A549 (cell line): ENCODE results near the gene CCDC63. TPM values are rescaled to one million over a fixed set of nuclear protein-coding genes. Genes with fewer than 3 reads are reported as not detected.

Source experiments
- ATAC-seq, 2 experiments: fragments of 200-7000 bp in 1 of 2; fragments of >200 bp in 1 of 2; cut with Nextera tagmentation in 1 of 2; cut with Tn5 transposase in 1 of 2; 3 replicates each; pipeline versions ENCODE4 v1.8.0 to v1.9.1; 2018 to 2020; ENCODE audit warnings: mild to moderate bottlenecking in 1 of 2, moderate library complexity in 1 of 2
- CTCF ChIA-PET: fragments of 300-600 bp; sonication (Branson Sonifier 250); formaldehyde crosslinking; extraction: SDS; loops from one replicate; lab custom pipeline; 2021; ENCODE audit warnings: antibody characterized with exemption, inconsistent platforms; lab: Yijun Ruan, JAX
- POLR2A ChIA-PET: fragments of 350-600 bp; formaldehyde crosslinking; extraction: SDS; loops from one replicate; lab custom pipeline; 2021; ENCODE audit warnings: antibody characterized with exemption, inconsistent platforms; lab: Yijun Ruan, JAX
- DNase-seq, 2 experiments: peaks; one replicate each; pipeline versions ENCODE4 v3.0.0 to v3.0.0-alpha.2; 2011 to 2016; ENCODE audit warnings: low read depth in 1 of 2, low spot score in 1 of 2
- FAIRE-seq: peaks from 2 replicates; lab custom pipeline; 2011; peaks lifted over from hg19 to GRCh38; lab: Jason Lieb, UNC
- H3K27ac ChIP-seq, 2 experiments: fragments of >200 bp; sonication (Bioruptor Twin); formaldehyde crosslinking; 3 replicates each; pipeline ENCODE4 v1.5.1; 2016 to 2017
- H3K4me1 ChIP-seq: fragments of >200 bp; sonication (Bioruptor Twin); formaldehyde crosslinking; 3 replicates; pipeline ENCODE4 v1.6.1; 2016
- H3K4me2 ChIP-seq: fragments of >200 bp; sonication (Bioruptor Twin); formaldehyde crosslinking; 3 replicates; pipeline ENCODE4 v1.6.1; 2016
- H3K4me3 ChIP-seq: fragments of >200 bp; sonication (Bioruptor Twin); formaldehyde crosslinking; 3 replicates; pipeline ENCODE4 v1.5.1; 2016
- H3K9me3 ChIP-seq: fragments of >200 bp; sonication (Bioruptor Twin); formaldehyde crosslinking; 3 replicates; pipeline ENCODE4 v1.6.1; 2016
- BCL3 ChIP-seq: fragments of >200 bp; sonication (Bioruptor Twin); formaldehyde crosslinking; IDR thresholded peaks from 3 replicates; pipeline ENCODE4 v1.6.1; 2016
- CBX8 ChIP-seq: fragments of 200-600 bp; sonication (generic); IDR thresholded peaks from 2 replicates; pipeline ENCODE4 v1.6.1; 2016
- CTCF ChIP-seq: fragments of >200 bp; sonication (Bioruptor Twin); formaldehyde crosslinking; IDR thresholded peaks from 3 replicates; pipeline ENCODE4 v1.5.1; 2016
- EHMT2 ChIP-seq: fragments of 200-600 bp; sonication (generic); IDR thresholded peaks from 2 replicates; pipeline ENCODE4 v1.6.1; 2016; ENCODE audit warnings: antibody characterized with exemption, low read depth, mild to moderate bottlenecking, moderate library complexity
- EP300 ChIP-seq, 2 experiments: fragments of >200 bp; sonication (Bioruptor Twin); formaldehyde crosslinking; IDR thresholded peaks; 2 replicates in 1 of 2; 3 replicates in 1 of 2; pipeline ENCODE4 v1.6.1; 2016 to 2017
- ESRRA ChIP-seq: fragments of 150-350 bp; IDR thresholded peaks from 2 replicates; pipeline ENCODE4 v1.6.1; 2014; ENCODE audit warnings: mild to moderate bottlenecking, low read length, borderline replicate concordance
- FOSB ChIP-seq: fragments of 250-450 bp; sonication (Bioruptor Pico); IDR thresholded peaks from 2 replicates; pipeline ENCODE4 v1.5.0; 2020; ENCODE audit warnings: mild to moderate bottlenecking, moderate library complexity
- FOSL2 ChIP-seq, 2 experiments: fragments of 450-650 bp in 1 of 2; fragments of >200 bp in 1 of 2; sonication (Bioruptor Twin) in 1 of 2; formaldehyde crosslinking; IDR thresholded peaks; 2 replicates each; pipeline versions ENCODE4 v1.5.0 to v1.6.1; 2016 to 2020; ENCODE audit warnings: mild to moderate bottlenecking in 1 of 2, moderate library complexity in 1 of 2
- FOXS1 ChIP-seq: fragments of 250-450 bp; sonication (Bioruptor Pico); IDR thresholded peaks from 2 replicates; pipeline ENCODE4 v1.5.0; 2020; ENCODE audit warnings: mild to moderate bottlenecking, moderate library complexity
- HDAC2 ChIP-seq: fragments of 200-600 bp; sonication (generic); IDR thresholded peaks from 2 replicates; pipeline ENCODE4 v1.6.1; 2016
- HEYL ChIP-seq: fragments of 250-450 bp; sonication (Bioruptor Pico); IDR thresholded peaks from 2 replicates; pipeline ENCODE4 v1.8.0; 2021; ENCODE audit warnings: mild to moderate bottlenecking, moderate library complexity
- HMGXB4 ChIP-seq: fragments of 250-450 bp; sonication (Bioruptor Pico); IDR thresholded peaks from 2 replicates; pipeline ENCODE4 v1.5.0; 2021; ENCODE audit warnings: mild to moderate bottlenecking, moderate library complexity, borderline replicate concordance
- HOXB5 ChIP-seq: fragments of 250-450 bp; sonication (Bioruptor Pico); IDR thresholded peaks from 2 replicates; pipeline ENCODE4 v1.5.0; 2020; ENCODE audit warnings: mild to moderate bottlenecking, moderate library complexity
- JUNB ChIP-seq: fragments of >200 bp; sonication (Bioruptor Twin); formaldehyde crosslinking; IDR thresholded peaks from 2 replicates; pipeline ENCODE4 v1.6.1; 2016
- KDM1A ChIP-seq: fragments of 200-600 bp; sonication (generic); IDR thresholded peaks from 2 replicates; pipeline ENCODE4 v1.6.1; 2016; ENCODE audit warnings: low read depth, mild to moderate bottlenecking
- MAX ChIP-seq: IDR thresholded peaks from 2 replicates; pipeline ENCODE4 v1.6.1; 2012
- MAZ ChIP-seq: fragments of 150-350 bp; IDR thresholded peaks from 2 replicates; pipeline ENCODE4 v1.6.1; 2014; ENCODE audit warnings: antibody characterized with exemption, low read depth, low read length, borderline replicate concordance
- MYC ChIP-seq: IDR thresholded peaks from 2 replicates; pipeline ENCODE4 v1.6.1; 2012; ENCODE audit warnings: mild to moderate bottlenecking, inconsistent platforms, low read length, improper control_type of control experiment, borderline replicate concordance
- NPAS2 ChIP-seq: fragments of 250-450 bp; sonication (Bioruptor Pico); IDR thresholded peaks from 2 replicates; pipeline ENCODE4 v1.8.0; 2022; ENCODE audit warnings: mild to moderate bottlenecking, moderate library complexity, borderline replicate concordance
- NR3C1 ChIP-seq: fragments of >200 bp; sonication (Bioruptor Twin); formaldehyde crosslinking; IDR thresholded peaks from 3 replicates; pipeline ENCODE4 v1.6.1; 2017
- PHF8 ChIP-seq: fragments of 200-600 bp; sonication (generic); IDR thresholded peaks from 2 replicates; pipeline ENCODE4 v1.6.1; 2016; ENCODE audit warnings: low read depth, mild to moderate bottlenecking, antibody characterized with exemption, moderate library complexity, borderline replicate concordance
- POLR2A ChIP-seq: IDR thresholded peaks from 2 replicates; pipeline ENCODE4 v1.6.1; 2012; ENCODE audit warnings: mild to moderate bottlenecking, low read length
- RAD21 ChIP-seq, 2 experiments: fragments of >200 bp in 1 of 2; sonication (Bioruptor Twin) in 1 of 2; formaldehyde crosslinking in 1 of 2; IDR thresholded peaks in 1 of 2; conservative IDR thresholded peaks in 1 of 2; 2 replicates in 1 of 2; 3 replicates in 1 of 2; pipeline ENCODE4 v1.6.1; 2012 to 2018; ENCODE audit warnings: inconsistent platforms in 1 of 2
- RNF2 ChIP-seq: fragments of 200-600 bp; sonication (generic); IDR thresholded peaks from 2 replicates; pipeline ENCODE4 v1.6.1; 2016; ENCODE audit warnings: low read depth, mild to moderate bottlenecking, antibody characterized with exemption, moderate library complexity, borderline replicate concordance
- SMC3 ChIP-seq: fragments of >200 bp; sonication (Bioruptor Twin); formaldehyde crosslinking; IDR thresholded peaks from 3 replicates; pipeline ENCODE4 v1.6.1; 2018; ENCODE audit warnings: inconsistent platforms
- SREBF2 ChIP-seq: fragments of 450-650 bp; IDR thresholded peaks from 2 replicates; pipeline ENCODE4 v1.6.1; 2014; ENCODE audit warnings: mild to moderate bottlenecking, moderate library complexity
- TFCP2L1 ChIP-seq: fragments of 250-450 bp; sonication (Bioruptor Pico); IDR thresholded peaks from 2 replicates; pipeline ENCODE4 v1.5.0; 2021; ENCODE audit warnings: mild to moderate bottlenecking
- TP53 ChIP-seq: fragments of 250-450 bp; sonication (Bioruptor Pico); IDR thresholded peaks from 2 replicates; pipeline ENCODE4 v1.5.0; 2021; ENCODE audit warnings: mild to moderate bottlenecking, moderate library complexity
- ZC3H11A ChIP-seq: fragments of 450-650 bp; IDR thresholded peaks from 2 replicates; pipeline ENCODE4 v1.6.1; 2014; ENCODE audit warnings: antibody characterized with exemption, mild to moderate bottlenecking
- ZFP36 ChIP-seq: fragments of 450-650 bp; IDR thresholded peaks from 2 replicates; pipeline ENCODE4 v1.6.1; 2014; ENCODE audit warnings: borderline replicate concordance; ENCODE audit not compliant: partially characterized antibody
- WGBS: methylation state at CpG from one replicate; pipeline ENCODE4 v1.1.6; 2017; ENCODE audit errors: missing lambda C conversion rate; 5-methylcytosine and 5-hydroxymethylcytosine counted together
- polyA plus RNA-seq, 4 experiments: library from polyadenylated mRNA; depleted of rRNA in 3 of 4; stranded (reverse); fragments of >200 nt; fragmentation: RNase III in 1 of 4; extraction: RNeasy Plus Mini Kit Qiagen cat#74134 plus additional on column Dnase treatment in 1 of 4; gene quantifications; 2 replicates in 3 of 4; 3 replicates in 1 of 4; pipeline ENCODE4 v1.2.3, GENCODE V29; 2011 to 2017

The CCDC63 gene
- polyA plus RNA-seq, 2 of the 4 experiments (the other 2 are of a cell fraction): 0.04 TPM; not detected in 1

- no peak for DNase-seq
- TF ChIP-seq HMGXB4 (CRISPR knock-in tag) (no peak), SREBF2 (no peak), KDM1A (no peak), FOXS1 (CRISPR knock-in tag) (no peak), CBX8 (no peak), HDAC2 (no peak), EHMT2 (no peak), ESRRA (no peak), PHF8 (no peak), POLR2A (no peak), JUNB (no peak), TP53 (CRISPR knock-in tag) (no peak), NR3C1 (no peak), HOXB5 (no peak), BCL3 (no peak)
- H3K9me3 ChIP-seq: no peaks in the 10 kb centered on the region
- H3K4me3 ChIP-seq: no peak overlapping the region
- POLR2A ChIA-PET: no interaction called here
- WGBS: 68% methylated on average over 6 of the region's 6 CpGs
- peak; percentile 84 for FAIRE-seq
- CTCF ChIA-PET: interaction anchor here (1.0 to 1.3 kb wide), 2 partner anchors 23 to 28 kb away, joined by 3 to 4 read pairs; no protein-coding TSS in a partner anchor
- no peak for ATAC-seq
- no peaks in the 10 kb centered on the region for H3K4me1 ChIP-seq
- H3K4me2 ChIP-seq: no peak overlapping the region
- no peak overlapping the region for H3K27ac ChIP-seq
Measured at GRCh38 chr12:110865521-110865920, 18.7 kb downstream of the CCDC63 start.

GRCh38 chr12:110869026-110869425, 22.2 kb downstream of the CCDC63 start:
- POLR2A ChIA-PET: no interaction called here
- DNase-seq: no peak
- Histone ChIP-seq H3K4me3 (no peak overlapping the region), H3K9me3 (no peaks in the 10 kb centered on the region), H3K27ac (no peak overlapping the region), H3K4me1 (no peaks in the 10 kb centered on the region), H3K4me2 (no peak overlapping the region)
- no peak for FAIRE-seq
- WGBS: 5% methylated on average over 3 of the region's 3 CpGs
- CTCF ChIA-PET: interaction anchor here (1.7 kb wide), 1 partner anchor 19 kb away, joined by 10 read pairs; no protein-coding TSS in a partner anchor
- TF ChIP-seq CTCF (no peak), TP53 (CRISPR knock-in tag) (no peak), RNF2 (no peak), MAZ (no peak), NPAS2 (CRISPR knock-in tag) (no peak)
- peak; percentile 32 to 38; a peak in 2 of 6 replicates for ATAC-seq

- WGBS: 44% methylated on average over 5 of the region's 5 CpGs
- ChIA-PET CTCF (interaction anchor here (1.7 kb wide), 1 partner anchor 18 kb away, joined by 10 read pairs; no protein-coding TSS in a partner anchor), POLR2A (no interaction called here)
- ATAC-seq: no peak
- H3K4me1 ChIP-seq: no peaks in the 10 kb centered on the region
- no peak overlapping the region for H3K27ac ChIP-seq
- no peak overlapping the region for H3K4me2 ChIP-seq
- H3K9me3 ChIP-seq: no peaks in the 10 kb centered on the region
- TF ChIP-seq EHMT2: no peak
- no peak for TF ChIP-seq ZC3H11A
- no peak for TF ChIP-seq MAZ
- no peak for TF ChIP-seq ZFP36
- no peak for TF ChIP-seq HEYL
- no peak for TF ChIP-seq RAD21 (conservative IDR thresholded peaks at IDR 0.05 in 1 of 2, IDR thresholded peaks at IDR 0.05 in 1 of 2)
- TF ChIP-seq SMC3: no peak
- no peak for TF ChIP-seq FOSL2 (IDR thresholded peaks at IDR 0.05)
- TF ChIP-seq FOSL2 (CRISPR knock-in tag; IDR thresholded peaks at IDR 0.05): no peak
- TF ChIP-seq TFCP2L1 (CRISPR knock-in tag): no peak
- TF ChIP-seq NR3C1: no peak
- TF ChIP-seq MYC: no peak
- no peak for TF ChIP-seq BCL3
- no peak for TF ChIP-seq HDAC2
- no peak for TF ChIP-seq EP300 (IDR thresholded peaks at IDR 0.05)
- TF ChIP-seq MAX: no peak
- no peak for TF ChIP-seq RNF2
- no peak for TF ChIP-seq FOSB (CRISPR knock-in tag)
- no peak for TF ChIP-seq SREBF2
- TF ChIP-seq, all 56 proteins: peak for 0
- FAIRE-seq: no peak
- DNase-seq: no peak
- H3K4me3 ChIP-seq: no peak overlapping the region
Measured at GRCh38 chr12:110869803-110870202, 23.0 kb downstream of the CCDC63 start.
